GM10266 (cell line): ENCODE results near the gene LRRC4C.

Experiments
- DNase-seq: peaks from one replicate; pipeline ENCODE4 v3.0.0; 2012; ENCODE audit errors: extremely low spot score
- CTCF ChIP-seq: IDR thresholded peaks from 2 replicates; pipeline ENCODE4 v1.5.1; 2012; ENCODE audit warnings: mild to moderate bottlenecking, low read depth; ENCODE audit not compliant: control insufficient read depth, insufficient read depth; ENCODE audit errors: missing control alignments

LRRC4C gene

DNA sequence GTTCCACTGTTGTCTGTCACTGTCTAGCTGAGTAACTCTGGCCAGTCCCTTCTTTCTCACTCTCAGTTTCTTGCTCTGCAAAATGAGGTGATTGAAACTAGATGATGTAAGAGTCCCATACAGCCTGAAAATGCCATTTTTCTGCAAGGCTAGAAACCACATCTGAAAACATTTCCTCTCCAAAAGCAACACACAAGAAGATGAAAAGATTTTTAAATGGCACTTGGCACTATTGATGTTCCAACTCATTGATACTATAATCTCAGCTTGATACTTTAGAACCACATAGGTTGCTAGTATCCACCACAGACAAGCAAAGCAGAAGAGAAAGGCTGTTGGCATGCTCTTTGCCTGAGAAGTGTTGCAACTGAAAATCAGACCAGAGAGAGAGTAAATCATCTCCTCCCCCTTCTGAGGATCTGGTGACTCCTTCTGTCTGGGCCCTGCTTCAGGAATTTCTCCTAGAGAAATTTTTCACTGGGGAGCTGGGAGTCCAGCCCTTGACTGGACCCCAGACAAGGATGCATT, 1217.9 kb downstream of the LRRC4C start:
- no peak for TF ChIP-seq CTCF
- peak; percentile 10 for DNase-seq

DNA sequence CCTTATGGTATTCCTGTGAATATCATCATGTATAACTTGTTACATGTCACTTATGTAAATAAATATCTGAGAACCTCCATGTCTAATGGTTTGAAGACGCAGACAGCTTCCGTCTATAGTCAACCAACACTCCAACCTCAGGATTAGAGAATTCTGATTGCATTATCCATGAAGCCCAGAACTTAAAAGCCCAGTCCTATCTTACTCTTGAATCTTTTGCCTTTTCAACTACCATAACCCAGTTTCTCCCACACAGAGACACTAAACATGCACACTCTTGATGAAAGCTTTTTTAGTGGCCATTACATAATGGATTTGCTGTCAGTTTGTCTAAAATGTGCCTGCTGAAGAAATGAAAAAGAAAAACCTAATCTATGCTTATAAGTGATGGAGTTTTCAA, 1219.2 kb downstream of the LRRC4C start:
- TF ChIP-seq CTCF = no peak
- DNase-seq = no peak

GRCh38 chr11:40236526-40236925, 1222.9 kb downstream of the LRRC4C start:
- no peak for TF ChIP-seq CTCF
- no peak for DNase-seq

- DNase-seq = no peak
- no peak for TF ChIP-seq CTCF
These were observed 1223.6 kb downstream of the LRRC4C start for GRCh38 chr11:40235841-40236240.

DNA sequence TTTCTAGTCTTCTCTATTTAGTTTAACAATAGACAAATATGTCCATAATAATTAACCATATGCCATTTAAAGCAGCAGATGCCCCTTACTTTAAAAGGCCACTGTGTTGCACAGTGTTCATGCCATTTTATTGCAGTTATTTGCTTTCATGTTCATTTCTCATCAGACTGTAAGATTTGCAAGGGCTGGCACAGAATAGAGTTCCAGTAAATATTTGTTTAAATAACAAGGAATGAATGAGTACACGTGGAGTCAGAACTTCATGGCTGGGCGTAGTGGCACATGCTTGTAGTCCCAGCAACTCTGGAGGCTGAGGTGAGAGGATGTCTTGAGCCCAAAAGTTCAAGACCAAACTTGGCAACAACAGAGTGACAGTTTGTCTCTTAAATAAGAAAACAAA, 1228.6 kb downstream of the LRRC4C start:
- no peak for TF ChIP-seq CTCF
- DNase-seq = no peak

GRCh38 chr11:40228662-40229061, 1230.8 kb downstream of the LRRC4C start:
- TF ChIP-seq CTCF = no peak
- DNase-seq = no peak

- no peak for DNase-seq
- TF ChIP-seq CTCF = no peak
These were observed 1231.7 kb downstream of the LRRC4C start for GRCh38 chr11:40227730-40228129.
